ENCODE data around the gene LRP10. TPM values are rescaled to one million over a fixed set of nuclear protein-coding genes. Genes with fewer than 3 reads are reported as not detected.

The LRP10 gene
- total RNA-seq, 1 donor from 2014 or later: 171 TPM

DNA sequence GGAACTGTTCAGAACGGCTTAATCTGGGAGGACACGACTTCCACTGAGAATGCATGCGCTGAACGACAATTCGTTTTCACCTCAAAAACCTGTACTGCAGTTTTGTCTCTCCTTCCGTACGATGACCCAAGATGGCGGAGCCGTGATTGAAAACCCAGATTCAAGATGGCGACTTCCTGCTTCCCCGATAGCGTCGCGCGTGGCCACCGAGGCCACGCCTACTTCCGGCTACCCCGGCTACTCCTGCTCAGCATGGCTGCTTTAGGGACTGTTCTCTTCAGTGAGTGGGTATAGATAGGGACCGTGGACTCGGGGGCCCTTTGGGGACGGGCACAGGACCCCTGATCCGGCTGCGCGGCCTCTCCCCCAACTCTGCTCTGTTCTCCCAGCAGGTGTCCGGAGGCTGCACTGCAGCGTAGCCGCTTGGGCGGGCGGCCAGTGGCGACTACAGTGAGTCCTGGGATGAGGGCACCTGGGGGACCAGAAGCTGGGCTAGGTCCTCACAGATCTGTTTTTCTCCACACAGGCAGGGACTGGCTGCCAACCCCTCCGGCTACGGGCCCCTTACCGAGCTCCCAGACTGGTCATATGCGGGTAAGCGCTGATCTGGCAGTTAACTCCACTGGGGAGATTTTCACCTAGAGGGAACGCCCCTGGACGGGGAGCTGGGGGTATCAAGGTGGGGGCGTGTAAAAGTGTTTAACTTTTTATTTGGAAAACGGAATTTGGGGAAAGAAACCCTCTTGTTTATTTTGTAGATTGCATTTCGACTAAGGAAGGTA is 41.7 kb upstream of the LRP10 start, which contains the start of gene MRPL52:
TSS of gene MRPL52 (plus strand) at position 227 of the 782 bp plus-strand sequence. CDS start at position 253, 26 bp downstream.
- Mint-ChIP-seq H3K27ac (ENCODE audit: unreplicated experiment) (peak within 1 kb of the TSS; percentile 92), H3K9me3 (ENCODE audit: unreplicated experiment) (no peaks in the 10 kb centered on the region), H3K4me1 (ENCODE audit: unreplicated experiment) (peaks cover 20% of the 10 kb centered on the region), H3K27me3 (ENCODE audit: unreplicated experiment) (no peaks in the 10 kb centered on the region), H3K4me3 (ENCODE audit: unreplicated experiment) (peak within 1 kb of the TSS; percentile 97), H3K36me3 (ENCODE audit: unreplicated experiment) (peaks cover 5% of the 10 kb centered on the region)
- no peak for TF ChIP-seq CTCF (IDR thresholded peaks at IDR 0.05)
- peak; percentile 91 for DNase-seq (ENCODE audit: extremely low spot score, unreplicated experiment)

GRCh38 chr14:22830443-22831010 is 41.0 kb upstream of the LRP10 start:
- H3K4me1 Mint-ChIP-seq (ENCODE audit: unreplicated experiment): peaks cover 19% of the 10 kb centered on the region
- peak overlapping the region; percentile 92 for H3K27ac Mint-ChIP-seq (ENCODE audit: unreplicated experiment)
- no peaks in the 10 kb centered on the region for H3K27me3 Mint-ChIP-seq (ENCODE audit: unreplicated experiment)
- H3K36me3 Mint-ChIP-seq (ENCODE audit: unreplicated experiment): peaks cover 5% of the 10 kb centered on the region
- DNase-seq (ENCODE audit: extremely low spot score, unreplicated experiment): no peak
- H3K4me3 Mint-ChIP-seq (ENCODE audit: unreplicated experiment): peak overlapping the region; percentile 97
- TF ChIP-seq CTCF (IDR thresholded peaks at IDR 0.05): no peak
- no peaks in the 10 kb centered on the region for H3K9me3 Mint-ChIP-seq (ENCODE audit: unreplicated experiment)

GRCh38 chr14:22835505-22835904 is 36.0 kb upstream of the LRP10 start:
- peak overlapping the region; percentile 98 for H3K27ac Mint-ChIP-seq (ENCODE audit: unreplicated experiment)
- no peak for TF ChIP-seq CTCF (IDR thresholded peaks at IDR 0.05)
- peaks cover 13% of the 10 kb centered on the region for H3K36me3 Mint-ChIP-seq (ENCODE audit: unreplicated experiment)
- peak overlapping the region; percentile 100 for H3K4me3 Mint-ChIP-seq (ENCODE audit: unreplicated experiment)
- H3K9me3 Mint-ChIP-seq (ENCODE audit: unreplicated experiment): no peaks in the 10 kb centered on the region
- no peak for DNase-seq (ENCODE audit: extremely low spot score, unreplicated experiment)
- peaks cover 41% of the 10 kb centered on the region for H3K4me1 Mint-ChIP-seq (ENCODE audit: unreplicated experiment)
- H3K27me3 Mint-ChIP-seq (ENCODE audit: unreplicated experiment): no peaks in the 10 kb centered on the region

DNA sequence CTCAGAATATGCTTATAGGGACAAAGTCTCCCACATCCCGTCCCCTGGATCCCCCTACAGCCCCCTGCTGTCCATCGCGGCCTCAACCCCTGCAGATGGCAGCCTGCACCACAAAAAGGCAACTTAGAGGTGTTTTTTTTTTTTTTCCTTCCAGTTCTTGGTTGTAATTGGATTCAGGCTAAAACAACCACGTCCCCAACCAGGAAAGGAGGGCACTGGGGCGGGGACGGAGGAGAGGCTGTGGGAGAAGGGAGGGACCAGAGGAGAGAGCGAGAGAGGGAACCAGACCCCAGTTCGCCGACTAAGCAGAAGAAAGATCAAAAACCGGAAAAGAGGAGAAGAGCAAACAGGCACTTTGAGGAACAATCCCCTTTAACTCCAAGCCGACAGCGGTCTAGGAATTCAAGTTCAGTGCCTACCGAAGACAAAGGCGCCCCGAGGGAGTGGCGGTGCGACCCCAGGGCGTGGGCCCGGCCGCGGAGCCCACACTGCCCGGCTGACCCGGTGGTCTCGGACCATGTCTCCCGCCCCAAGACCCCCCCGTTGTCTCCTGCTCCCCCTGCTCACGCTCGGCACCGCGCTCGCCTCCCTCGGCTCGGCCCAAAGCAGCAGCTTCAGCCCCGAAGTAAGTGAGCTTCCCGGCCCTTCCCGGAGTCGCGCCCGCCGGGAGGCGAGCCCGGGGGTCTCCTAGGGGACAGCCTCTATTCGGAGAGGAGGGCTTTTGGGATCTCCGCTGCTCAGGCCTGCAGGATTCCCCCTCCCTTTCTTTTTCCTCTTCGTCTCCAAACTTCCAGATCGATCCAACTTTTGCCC is 35.0 kb upstream of the LRP10 start, which contains the start of gene MMP14:
TSS of gene MMP14 (plus strand) at position 285 of the 813 bp plus-strand sequence. CDS start at position 518, 233 bp downstream.
- DNase-seq (ENCODE audit: extremely low spot score, unreplicated experiment): peak; percentile 90
- Mint-ChIP-seq H3K36me3 (ENCODE audit: unreplicated experiment) (peaks cover 21% of the 10 kb centered on the region), H3K4me1 (ENCODE audit: unreplicated experiment) (peaks cover 41% of the 10 kb centered on the region), H3K27ac (ENCODE audit: unreplicated experiment) (peak within 1 kb of the TSS; percentile 98), H3K27me3 (ENCODE audit: unreplicated experiment) (no peaks in the 10 kb centered on the region), H3K4me3 (ENCODE audit: unreplicated experiment) (peak within 1 kb of the TSS; percentile 100), H3K9me3 (ENCODE audit: unreplicated experiment) (no peaks in the 10 kb centered on the region)
- peak; percentile 66 for TF ChIP-seq CTCF (IDR thresholded peaks at IDR 0.05)
